Measurements from ENCODE around the gene DCDC1. TPM values are rescaled to one million over a fixed set of nuclear protein-coding genes. Genes with fewer than 3 reads are reported as not detected.

Gene DCDC1
- total RNA-seq, 1 donor from 2014 or later = not detected

GRCh38 chr11:31337806-31338205 is 31.7 kb downstream of the DCDC1 start:
- no peak for DNase-seq (ENCODE audit: extremely low spot score in 2 of 2)
- H3K27ac ChIP-seq = no peak overlapping the region
- H3K36me3 ChIP-seq = no peaks in the 10 kb centered on the region
- H3K4me1 ChIP-seq = no peaks in the 10 kb centered on the region
- intact Hi-C loops (cut with DNase I) = no loop called here
- no peak for TF ChIP-seq CTCF (IDR thresholded peaks at IDR 0.05)
- H3K4me3 ChIP-seq = no peak overlapping the region
- H3K27me3 ChIP-seq = no peaks in the 10 kb centered on the region
- H3K9me3 ChIP-seq = no peaks in the 10 kb centered on the region

- Histone ChIP-seq H3K4me1 (no peaks in the 10 kb centered on the region), H3K27ac (no peak overlapping the region), H3K27me3 (no peaks in the 10 kb centered on the region), H3K9me3 (no peaks in the 10 kb centered on the region), H3K4me3 (no peak overlapping the region), H3K36me3 (no peaks in the 10 kb centered on the region)
- TF ChIP-seq POLR2A (IDR thresholded peaks at IDR 0.05) = no peak
- TF ChIP-seq POLR2AphosphoS5 (IDR thresholded peaks at IDR 0.05; ENCODE audit: insufficient read depth in 1 of 2, low read depth in 1 of 2) = no peak
- no peak for TF ChIP-seq CTCF (IDR thresholded peaks at IDR 0.05)
- intact Hi-C loops (cut with DNase I) = no loop called here
- DNase-seq (ENCODE audit: extremely low spot score in 2 of 2) = no peak
These were observed 40.8 kb downstream of the DCDC1 start for GRCh38 chr11:31328697-31329096.

GRCh38 chr11:31327417-31327816 is 42.1 kb downstream of the DCDC1 start:
- H3K36me3 ChIP-seq = no peaks in the 10 kb centered on the region
- TF ChIP-seq POLR2AphosphoS5 (IDR thresholded peaks at IDR 0.05; ENCODE audit: insufficient read depth in 1 of 2, low read depth in 1 of 2) = no peak
- no peak for TF ChIP-seq CTCF (IDR thresholded peaks at IDR 0.05)
- no peak for TF ChIP-seq POLR2A (IDR thresholded peaks at IDR 0.05)
- H3K4me1 ChIP-seq = no peaks in the 10 kb centered on the region
- intact Hi-C loops (cut with DNase I) = no loop called here
- no peak overlapping the region for H3K4me3 ChIP-seq
- H3K27me3 ChIP-seq = no peaks in the 10 kb centered on the region
- no peak overlapping the region for H3K27ac ChIP-seq
- DNase-seq (ENCODE audit: extremely low spot score in 2 of 2) = no peak
- H3K9me3 ChIP-seq = no peaks in the 10 kb centered on the region

DNA sequence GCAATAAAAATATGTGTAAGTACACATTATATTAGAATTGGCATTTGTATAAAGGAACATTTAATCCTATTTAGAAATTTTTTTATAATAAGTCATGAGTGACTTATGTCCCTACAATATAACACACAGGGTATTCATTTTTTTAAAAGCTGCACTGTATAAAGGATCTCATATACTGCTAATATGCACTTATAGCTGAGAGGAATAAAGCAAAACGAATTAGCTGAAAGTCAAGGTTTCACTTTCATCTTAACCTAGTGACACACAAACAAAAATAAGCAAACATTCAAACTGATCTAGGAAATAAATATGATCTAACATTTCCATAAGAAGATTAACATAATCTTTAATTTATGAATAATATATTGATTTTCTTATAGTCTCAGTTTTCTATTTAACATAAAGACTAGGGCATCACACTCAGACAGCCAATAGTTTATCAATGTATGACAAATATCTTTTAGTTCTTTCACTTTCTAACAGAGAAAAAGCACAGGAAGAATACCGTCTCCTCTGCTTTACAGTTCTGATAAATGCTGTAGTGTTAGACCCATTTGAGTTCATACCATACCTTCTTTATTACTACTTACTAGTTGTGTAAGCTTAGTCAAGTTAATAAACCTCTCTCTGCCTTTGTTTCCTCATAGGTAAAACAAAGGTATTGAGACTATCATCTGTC is 42.9 kb downstream of the DCDC1 start:
- Histone ChIP-seq H3K27me3 (no peaks in the 10 kb centered on the region), H3K4me1 (no peaks in the 10 kb centered on the region), H3K4me3 (no peak overlapping the region), H3K36me3 (no peaks in the 10 kb centered on the region), H3K27ac (no peak overlapping the region), H3K9me3 (no peaks in the 10 kb centered on the region)
- TF ChIP-seq CTCF (IDR thresholded peaks at IDR 0.05) (no peak), POLR2AphosphoS5 (IDR thresholded peaks at IDR 0.05; ENCODE audit: insufficient read depth in 1 of 2, low read depth in 1 of 2) (no peak), POLR2A (IDR thresholded peaks at IDR 0.05) (no peak)
- intact Hi-C loops (cut with DNase I) = no loop called here
- no peak for DNase-seq (ENCODE audit: extremely low spot score in 2 of 2)

GRCh38 chr11:31325160-31325559 is 44.4 kb downstream of the DCDC1 start:
- TF ChIP-seq POLR2AphosphoS5 (IDR thresholded peaks at IDR 0.05; ENCODE audit: insufficient read depth in 1 of 2, low read depth in 1 of 2) (no peak), POLR2A (IDR thresholded peaks at IDR 0.05) (no peak), CTCF (IDR thresholded peaks at IDR 0.05) (no peak)
- no peaks in the 10 kb centered on the region for H3K27me3 ChIP-seq
- H3K36me3 ChIP-seq = no peaks in the 10 kb centered on the region
- no peak for DNase-seq (ENCODE audit: extremely low spot score in 2 of 2)
- no peak overlapping the region for H3K4me3 ChIP-seq
- H3K4me1 ChIP-seq = no peaks in the 10 kb centered on the region
- H3K27ac ChIP-seq = no peak overlapping the region
- no peaks in the 10 kb centered on the region for H3K9me3 ChIP-seq
- intact Hi-C loops (cut with DNase I) = no loop called here
